Dedifferentiated amniotic fluid mesenchymal stem cell (primary cell): Measurements from ENCODE around the gene CFAP70.

Experiments used
- DNase-seq: peaks from one replicate; pipeline ENCODE4 v3.0.0-alpha.2; 2016; ENCODE audit errors: extremely low spot score

Gene CFAP70

DNA sequence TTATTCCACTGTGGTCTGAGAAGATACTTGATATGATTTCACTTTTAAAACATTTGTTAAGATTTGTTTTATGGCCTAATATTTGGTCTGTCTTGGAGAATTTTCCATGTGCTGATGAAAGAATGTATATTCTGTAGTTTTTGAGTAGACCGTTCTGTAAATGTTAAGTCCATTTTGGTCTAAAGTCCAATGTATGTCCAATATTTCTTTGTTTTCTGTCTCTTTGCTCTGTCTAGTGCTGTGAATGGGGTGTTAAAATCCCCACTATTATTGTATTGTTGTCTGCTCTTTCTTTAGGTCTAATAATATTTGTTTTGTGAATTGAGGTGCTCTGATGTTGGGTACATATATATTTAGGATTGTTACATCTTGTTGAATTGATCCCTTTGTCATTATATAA lies 142.9 kb downstream of the CFAP70 start:
- DNase-seq, result no peak

DNA sequence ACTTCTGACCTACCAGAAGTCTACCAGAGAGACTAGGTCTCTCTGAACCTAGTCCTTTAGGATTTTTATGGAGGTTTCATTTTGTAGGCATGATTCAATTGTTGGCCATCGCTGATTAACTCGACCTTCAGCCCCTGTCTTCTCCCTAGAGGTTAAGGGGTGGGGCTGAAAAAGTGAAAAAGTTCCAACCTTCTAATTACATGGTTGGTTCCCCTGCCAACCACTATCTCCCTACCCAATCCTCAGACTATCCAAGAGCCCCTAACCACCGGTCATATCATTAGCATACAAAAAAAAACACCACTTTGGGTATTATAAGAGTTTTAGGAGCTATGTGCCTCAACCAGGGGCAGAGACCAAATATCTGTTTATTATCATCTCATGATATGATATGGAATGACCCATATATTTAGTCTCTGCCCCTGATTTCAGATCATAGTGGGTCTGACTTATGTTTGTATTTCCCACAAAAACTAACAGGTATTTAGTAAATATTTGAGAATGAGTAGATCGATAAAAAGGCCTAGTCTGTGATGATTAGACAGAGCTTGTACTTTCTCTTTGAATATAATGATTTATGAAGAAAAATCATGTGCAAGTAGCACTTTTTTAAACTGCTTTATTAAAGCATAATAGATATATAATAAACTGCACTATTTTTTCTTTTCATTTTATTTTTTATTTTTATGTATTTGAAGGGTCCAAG lies 147.4 kb downstream of the CFAP70 start:
- DNase-seq, result no peak

DNA sequence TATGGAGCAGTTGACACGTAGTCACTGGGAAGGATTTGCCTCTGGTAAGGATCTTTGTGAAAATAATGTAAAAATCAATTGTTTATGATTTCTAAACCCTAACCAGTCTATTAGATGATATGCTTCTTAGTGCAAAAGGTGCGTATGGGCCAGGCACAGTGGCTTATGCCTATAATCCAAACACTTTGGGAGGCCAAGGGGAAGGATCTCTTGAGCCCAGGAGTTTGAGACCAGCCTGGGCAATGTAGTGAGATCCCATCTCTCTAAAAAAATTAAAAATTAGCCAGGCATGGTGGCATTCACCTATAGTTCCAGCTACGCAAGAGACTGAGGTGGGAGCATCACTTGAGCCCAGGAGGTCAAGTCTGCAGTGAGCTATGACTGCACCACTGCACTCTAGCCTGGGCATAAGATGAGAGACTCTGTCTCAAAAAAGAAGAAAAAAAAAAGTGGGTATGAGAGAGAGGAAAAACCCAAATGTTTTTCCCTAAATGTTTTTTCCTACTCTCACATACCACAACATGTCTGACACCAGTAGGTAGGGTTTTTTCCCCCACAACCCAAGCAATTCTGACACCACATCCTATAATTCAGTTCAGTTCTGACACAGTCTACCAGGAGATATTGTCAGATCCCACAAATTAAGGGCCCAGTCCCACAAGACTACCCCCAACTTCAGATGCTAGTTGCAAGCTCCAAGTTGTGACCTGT lies 148.1 kb downstream of the CFAP70 start:
- DNase-seq, result no peak

DNA sequence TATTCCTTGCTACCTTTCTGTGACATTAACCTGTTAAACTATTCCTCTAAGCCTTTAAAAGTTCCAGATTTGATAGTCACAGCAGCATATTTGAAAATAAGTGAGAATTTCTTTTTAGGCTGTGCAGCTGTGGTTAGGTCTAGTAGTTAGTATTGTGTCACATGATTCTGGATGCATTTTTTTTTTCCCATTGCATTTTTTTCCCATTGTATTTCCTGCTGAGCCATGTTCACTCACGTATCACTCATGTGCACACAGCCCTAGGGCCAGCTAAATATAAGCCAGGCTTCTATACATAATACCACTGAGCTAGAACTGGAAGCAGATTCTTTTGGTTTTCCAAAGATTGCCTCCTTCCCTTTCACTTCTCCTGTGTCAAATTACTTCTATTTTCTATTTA lies 149.0 kb downstream of the CFAP70 start:
- peak; percentile 42 for DNase-seq

DNA sequence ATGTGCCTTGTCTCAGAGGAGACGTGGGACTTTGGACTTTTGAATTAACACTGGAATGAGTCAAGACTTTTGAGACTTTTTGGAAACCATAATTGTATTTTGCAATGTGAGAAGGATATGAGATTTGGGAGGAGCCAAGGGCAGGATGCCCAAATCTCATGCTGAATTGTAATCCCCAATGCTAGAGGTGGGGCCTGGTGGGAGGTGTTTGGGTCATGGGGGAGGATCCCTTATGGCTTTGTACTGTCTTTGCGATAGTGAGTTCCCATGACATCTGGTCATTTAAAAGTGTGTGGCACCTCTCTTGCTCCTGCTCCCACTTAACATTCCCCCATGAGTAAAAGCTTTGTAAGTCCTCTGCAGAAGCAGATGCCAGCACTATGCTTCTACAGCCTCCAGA lies 150.8 kb downstream of the CFAP70 start:
- no peak for DNase-seq

DNA sequence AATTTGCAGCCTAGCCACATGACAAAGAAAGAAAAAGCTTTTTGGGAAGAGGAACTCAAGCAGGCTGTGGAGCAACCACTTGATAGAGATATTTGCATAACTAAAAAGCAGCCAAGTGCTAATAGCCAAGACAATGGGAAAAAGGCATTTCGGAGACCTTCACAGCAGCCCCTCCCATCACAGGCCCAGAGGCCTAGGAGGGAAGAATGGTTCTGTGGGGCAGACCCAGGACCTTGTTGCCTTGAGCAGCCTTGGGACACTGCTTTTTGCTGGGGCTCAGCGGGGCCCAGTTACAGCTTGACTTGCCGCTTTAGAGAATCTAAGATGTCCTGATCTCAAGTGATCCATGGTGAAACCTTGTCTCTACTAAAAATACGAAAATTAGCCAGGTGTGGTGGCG lies 152.3 kb downstream of the CFAP70 start:
- DNase-seq, result no peak

DNA sequence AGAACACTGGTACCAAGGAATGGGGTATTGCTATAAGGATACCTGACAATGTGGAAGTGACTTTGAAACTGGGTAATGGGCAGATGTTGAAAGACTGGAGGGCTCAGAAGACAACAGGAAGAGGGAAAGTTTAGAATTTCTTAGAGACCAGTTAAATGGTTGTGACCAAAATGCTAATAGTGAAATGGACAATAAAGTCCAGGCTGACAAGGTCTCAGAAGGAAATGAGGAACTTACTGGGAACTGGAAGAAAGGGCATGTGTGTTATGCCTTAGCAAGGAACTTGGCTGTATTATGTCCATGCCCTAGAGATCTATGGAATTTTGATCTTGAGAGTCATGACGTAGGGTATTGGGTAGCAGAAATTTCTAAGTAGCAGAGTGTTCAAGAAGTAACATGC lies 152.8 kb downstream of the CFAP70 start:
- DNase-seq, result no peak

DNA sequence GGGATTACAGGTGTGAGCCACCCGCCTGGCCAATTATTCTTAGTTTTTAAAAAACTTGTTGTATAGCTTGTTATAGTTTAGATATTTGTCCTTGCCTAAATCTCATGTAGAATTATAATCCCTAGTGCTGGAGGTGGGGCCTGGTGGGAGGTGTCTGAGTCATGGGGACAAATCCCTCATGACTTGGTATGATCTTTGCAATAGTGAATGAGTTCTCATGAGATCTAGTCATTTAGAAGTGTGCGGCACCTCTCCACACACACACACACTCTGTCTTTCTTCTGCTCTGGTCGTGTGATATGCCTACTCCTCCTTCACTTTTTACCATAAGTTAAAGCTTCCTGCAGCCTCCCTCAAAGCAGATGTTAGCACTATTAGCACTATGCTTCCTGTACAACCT lies 153.6 kb downstream of the CFAP70 start:
- DNase-seq, result no peak
